Measurements from ENCODE around the gene SPIN1.

DNA sequence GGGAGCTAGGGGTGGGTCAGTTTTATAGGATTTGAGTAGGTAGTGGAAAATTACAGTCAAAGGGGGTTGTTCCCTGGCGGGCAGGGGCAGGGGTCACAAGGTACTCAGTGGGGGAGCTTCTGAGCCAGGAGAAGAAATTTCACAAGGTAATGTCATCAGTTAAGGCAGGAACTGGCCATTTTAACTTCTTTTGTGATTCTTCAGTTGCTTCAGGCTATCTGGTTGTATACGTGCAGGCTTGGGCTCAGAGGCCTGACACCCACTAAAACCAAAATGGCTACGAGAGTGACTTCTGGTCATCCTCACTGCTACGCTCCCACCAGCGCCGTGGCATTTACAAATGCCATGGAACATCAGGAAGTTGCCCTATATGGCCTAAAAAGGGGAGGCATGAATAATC is 126.0 kb downstream of the SPIN1 start:
- TF ChIP-seq, protein P1, sequence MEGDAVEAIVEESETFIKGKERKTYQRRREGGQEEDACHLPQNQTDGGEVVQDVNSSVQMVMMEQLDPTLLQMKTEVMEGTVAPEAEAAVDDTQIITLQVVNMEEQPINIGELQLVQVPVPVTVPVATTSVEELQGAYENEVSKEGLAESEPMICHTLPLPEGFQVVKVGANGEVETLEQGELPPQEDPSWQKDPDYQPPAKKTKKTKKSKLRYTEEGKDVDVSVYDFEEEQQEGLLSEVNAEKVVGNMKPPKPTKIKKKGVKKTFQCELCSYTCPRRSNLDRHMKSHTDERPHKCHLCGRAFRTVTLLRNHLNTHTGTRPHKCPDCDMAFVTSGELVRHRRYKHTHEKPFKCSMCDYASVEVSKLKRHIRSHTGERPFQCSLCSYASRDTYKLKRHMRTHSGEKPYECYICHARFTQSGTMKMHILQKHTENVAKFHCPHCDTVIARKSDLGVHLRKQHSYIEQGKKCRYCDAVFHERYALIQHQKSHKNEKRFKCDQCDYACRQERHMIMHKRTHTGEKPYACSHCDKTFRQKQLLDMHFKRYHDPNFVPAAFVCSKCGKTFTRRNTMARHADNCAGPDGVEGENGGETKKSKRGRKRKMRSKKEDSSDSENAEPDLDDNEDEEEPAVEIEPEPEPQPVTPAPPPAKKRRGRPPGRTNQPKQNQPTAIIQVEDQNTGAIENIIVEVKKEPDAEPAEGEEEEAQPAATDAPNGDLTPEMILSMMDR (IDR thresholded peaks at IDR 0.05) = no peak
- TF ChIP-seq POLR2A (IDR thresholded peaks at IDR 0.05) = no peak
